GM20431 (cell line): ENCODE results near the gene RAI1.

ENCODE experiments used
- in situ Hi-C: fragments of 300-500 bp; cut with MseI, MboI; formaldehyde crosslinking; loops from one replicate; pipeline ENCODE4 v1.15.0; 2020; ENCODE audit warnings: low sequenced_read_pairs; ENCODE audit not compliant: unreplicated experiment

Gene RAI1

GRCh38 chr17:17661834-17662385, 19.3 kb upstream of the RAI1 start:
- in situ Hi-C loops: no loop called here

- in situ Hi-C loops: no loop called here
These were observed 17.8 kb upstream of the RAI1 start for GRCh38 chr17:17663160-17664063.

DNA sequence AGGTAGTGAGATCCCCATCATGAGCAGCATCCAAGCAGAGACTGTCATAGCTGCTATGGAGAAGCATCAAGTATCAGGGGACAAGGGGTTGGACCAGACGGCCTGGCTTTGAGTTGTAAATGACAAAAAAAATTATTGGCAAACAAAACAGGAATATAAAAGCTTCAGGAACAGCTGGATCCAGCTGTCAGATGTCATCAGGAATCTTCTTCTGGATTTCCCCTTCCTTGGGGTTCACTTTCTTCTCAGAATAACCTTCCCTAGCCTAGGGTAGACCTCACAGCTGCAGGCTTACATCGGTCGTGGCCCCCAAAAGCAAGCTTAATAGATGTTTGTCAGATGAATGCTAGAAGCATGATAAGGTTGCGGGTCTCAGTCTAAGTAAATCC, 17.2 kb upstream of the RAI1 start:
- in situ Hi-C loops: no loop called here

DNA sequence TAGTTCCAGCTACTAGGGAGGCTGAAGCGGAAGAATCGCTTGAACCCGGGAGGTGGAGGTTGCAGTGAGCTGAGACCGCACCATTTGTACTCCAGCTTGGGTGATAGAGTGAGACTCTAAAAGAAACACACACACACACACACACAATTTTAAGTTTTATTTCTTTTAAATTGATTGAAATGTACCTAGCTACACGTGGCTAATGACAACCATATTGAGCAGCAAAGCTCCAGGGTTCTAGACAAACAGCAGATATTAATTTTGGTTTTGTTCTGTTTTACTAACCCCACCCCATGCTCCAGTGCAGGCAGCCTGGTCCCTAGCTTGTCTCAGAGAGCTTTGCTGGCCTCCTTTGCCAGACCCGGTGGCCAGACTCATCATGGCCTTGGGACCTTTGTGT, 16.0 kb upstream of the RAI1 start:
- in situ Hi-C loops: no loop called here

DNA sequence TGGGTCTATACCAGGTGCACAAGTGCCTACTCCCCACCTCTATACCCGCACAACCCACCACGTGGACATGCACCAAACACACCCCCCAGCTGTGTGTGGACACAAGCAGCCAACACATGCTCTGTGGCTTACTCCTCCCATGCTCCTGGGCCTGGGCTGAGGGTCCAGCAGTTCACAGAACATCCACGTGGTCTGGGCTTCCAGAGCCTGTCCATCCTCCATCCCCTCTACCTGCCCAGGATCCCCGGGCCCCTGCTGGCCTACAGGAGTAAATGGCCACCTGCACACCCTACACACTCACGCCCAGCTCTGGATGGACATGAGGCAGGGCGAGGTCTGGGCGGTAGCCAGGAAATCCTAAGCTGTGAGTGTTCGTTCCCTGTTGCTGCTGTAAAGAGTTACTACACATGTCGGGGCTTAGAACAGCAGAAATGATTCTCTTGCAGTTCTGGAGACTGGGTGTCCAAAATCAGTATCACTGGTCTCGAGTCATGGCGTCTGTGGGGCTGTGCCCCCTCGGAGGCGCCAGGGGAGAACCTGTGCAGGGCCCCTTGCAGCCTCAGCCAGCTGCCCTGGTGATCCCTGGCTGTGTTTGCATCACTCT, 15.0 kb upstream of the RAI1 start:
- in situ Hi-C loops: no loop called here

DNA sequence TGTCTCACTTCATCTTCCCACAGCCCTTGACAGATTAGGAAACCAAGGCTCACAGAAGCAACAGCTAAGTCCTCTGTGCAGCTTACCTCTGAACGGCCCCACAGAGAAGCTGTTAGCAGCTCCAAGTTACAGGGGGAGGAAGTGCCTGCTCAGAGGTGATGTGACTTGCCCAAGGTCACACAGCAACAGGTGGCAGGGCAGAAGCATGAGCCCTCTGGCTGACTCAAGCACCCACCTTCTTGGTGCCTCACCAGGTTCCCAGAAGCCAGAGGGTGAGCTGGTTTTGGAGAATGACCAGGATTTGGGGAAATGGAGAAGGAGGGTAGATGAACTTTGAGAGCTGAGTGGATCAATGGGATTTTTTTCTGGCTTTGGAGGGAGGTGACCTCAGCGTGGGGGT, 14.0 kb upstream of the RAI1 start:
- in situ Hi-C loops: no loop called here

GRCh38 chr17:17667947-17668346, 13.3 kb upstream of the RAI1 start:
- in situ Hi-C loops: no loop called here

DNA sequence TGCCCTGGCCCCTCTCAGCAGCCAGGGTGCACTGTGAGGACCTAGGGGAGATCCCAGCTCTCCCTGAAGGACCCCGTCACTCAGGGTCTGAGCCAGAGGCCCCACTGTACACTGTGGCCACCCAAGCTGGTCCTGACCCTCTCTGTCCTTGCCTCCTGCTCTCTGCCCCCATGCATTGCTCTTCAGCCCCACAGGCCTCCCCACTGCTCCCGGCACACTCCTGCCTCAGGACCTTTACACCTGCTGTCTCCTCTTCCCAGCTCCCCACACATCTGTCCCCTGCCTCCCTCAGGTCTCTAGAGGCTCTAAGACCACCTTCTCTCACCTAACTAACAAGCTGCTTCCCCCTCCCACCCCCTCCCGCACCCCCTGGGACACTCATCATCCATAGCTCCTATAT, 12.9 kb upstream of the RAI1 start:
- in situ Hi-C loops: no loop called here

DNA sequence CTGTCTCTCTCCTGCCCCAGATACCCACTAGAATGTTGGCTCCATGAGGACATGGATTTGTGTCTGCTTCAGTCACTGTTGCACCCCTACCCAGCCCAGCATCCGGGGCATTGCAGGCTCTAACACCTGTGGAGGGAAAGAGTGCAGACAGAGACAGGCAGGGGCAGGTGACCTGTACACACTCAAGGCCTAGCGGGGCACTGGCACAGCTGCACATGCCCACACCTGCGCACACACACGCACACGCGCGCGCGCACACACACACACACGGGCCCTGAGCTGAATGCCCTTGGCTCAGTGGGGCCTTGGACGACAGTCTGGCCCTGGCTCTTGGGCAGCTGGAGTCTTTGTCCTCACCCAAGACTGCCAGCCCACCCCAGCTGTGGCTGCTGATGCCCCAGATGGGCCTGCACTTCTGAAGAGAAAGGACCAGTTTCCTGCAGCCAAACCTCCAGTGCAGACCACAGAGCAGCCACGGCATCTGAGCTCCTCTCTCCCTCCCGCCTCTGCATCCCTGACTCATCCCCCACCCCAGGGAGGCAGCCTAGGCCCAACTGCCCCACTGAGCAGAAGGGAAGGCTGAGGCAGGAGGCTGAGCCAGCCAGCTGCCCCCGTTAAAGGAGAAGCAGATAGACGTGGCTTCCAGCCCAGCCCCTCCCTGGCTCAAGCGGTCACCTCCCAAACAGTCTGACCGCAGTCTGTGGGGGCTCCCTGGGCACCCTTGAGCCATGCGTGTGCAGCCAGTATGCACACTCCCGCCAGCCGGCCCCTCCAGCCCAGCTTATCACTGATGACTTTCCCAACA, 12.3 kb upstream of the RAI1 start:
- in situ Hi-C loops: no loop called here

DNA sequence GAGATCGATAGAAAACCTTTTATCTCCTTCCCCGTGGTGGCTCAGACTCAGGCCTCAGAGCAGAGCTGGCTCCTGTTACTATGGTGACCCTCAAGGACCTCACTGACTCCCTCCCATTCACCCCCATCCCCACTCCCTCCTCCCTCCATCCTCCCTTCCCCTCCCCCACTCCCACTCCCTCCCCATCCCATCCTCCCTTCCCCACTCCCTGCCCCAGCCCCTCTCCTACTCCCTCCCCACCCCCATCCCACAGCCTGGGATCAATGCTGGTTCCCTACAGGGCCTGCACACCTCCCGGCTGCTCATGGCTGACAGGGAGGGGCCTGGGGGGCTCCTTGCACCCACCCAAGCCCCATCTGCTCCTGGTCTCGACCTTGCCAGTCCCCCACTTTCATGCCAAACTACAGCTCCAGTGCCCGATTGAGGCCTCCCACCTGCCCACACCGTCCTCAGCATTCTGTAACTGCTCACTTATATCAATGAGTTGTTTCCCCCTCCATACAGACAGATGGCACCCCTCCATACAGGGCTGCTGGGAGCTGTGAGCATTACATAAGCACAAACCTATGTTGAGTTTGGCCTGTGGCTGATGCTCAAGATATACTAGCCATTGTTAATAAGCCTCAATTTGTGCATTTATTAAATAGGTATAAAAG, 11.6 kb upstream of the RAI1 start:
- in situ Hi-C loops: loop anchor here (10.0 kb wide), 1 partner anchor 185 kb away; no protein-coding TSS in a partner anchor

DNA sequence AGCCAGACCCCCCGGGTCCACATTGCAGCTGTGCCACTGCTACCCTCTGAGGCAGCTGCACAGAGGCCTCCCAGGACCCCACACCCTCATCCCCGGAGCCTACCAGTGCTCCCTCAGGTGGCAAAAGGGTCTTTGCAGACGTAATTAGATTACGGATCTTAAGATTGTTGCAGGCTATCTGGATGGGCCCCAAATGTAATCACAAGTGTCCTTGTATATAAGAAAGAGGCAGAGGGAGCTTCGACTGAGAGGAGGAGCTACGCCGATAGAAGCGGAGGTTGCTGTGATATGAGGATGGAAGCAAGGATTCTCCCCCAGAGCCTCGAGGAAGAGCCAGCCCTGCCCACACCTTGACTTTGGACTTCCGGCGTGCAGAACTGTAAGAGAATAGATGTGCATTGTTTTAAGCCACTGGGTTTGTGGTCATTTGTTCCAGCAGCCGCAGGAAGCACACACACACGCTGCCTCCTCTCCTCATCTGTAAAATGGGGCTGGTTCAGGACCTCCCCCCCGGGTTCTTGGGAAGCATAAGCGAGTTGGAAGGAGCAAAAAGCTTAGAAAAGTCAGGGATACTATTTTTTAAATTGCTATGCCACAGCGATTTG, 10.5 kb upstream of the RAI1 start:
- in situ Hi-C loops: loop anchor here (10.0 kb wide), 1 partner anchor 184 kb away; no protein-coding TSS in a partner anchor

DNA sequence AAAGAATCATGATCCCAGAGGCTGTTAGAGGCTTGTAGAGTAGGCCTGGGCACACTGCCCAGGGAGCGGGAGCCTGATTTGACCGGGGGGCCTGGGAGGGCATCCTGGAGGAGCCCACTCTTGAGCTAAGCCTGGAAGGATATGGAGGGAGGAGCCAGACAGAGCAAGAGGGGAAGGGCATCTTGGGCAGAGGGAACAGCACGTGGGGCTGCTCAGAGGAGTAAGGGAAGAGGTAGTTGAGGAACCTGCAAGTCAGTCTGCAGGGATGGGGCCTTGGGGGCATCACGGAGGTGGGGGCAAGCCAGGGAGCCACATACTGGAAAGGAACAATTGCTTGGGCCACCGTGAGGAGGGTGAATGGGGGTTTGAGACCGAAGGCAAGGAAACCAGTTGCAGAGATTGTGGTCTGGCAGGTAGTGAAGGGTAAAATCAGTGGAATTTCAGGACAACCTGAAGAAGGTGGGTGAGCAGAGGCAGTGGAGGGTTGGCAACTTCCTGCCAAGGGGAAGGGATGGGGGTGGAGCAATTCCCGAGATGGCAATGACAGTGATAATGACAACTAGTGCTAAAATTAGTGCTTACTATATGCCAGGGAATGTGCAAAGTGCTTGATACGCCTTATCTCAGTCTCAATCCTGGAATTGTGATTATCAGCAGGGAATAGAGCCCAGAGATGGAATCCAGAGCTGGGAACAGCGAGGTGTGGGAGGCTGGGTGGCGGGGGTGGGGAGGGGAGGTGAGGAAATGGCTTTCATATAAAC, 9.7 kb upstream of the RAI1 start:
- in situ Hi-C loops: loop anchor here (10.0 kb wide), 1 partner anchor 183 kb away; no protein-coding TSS in a partner anchor

DNA sequence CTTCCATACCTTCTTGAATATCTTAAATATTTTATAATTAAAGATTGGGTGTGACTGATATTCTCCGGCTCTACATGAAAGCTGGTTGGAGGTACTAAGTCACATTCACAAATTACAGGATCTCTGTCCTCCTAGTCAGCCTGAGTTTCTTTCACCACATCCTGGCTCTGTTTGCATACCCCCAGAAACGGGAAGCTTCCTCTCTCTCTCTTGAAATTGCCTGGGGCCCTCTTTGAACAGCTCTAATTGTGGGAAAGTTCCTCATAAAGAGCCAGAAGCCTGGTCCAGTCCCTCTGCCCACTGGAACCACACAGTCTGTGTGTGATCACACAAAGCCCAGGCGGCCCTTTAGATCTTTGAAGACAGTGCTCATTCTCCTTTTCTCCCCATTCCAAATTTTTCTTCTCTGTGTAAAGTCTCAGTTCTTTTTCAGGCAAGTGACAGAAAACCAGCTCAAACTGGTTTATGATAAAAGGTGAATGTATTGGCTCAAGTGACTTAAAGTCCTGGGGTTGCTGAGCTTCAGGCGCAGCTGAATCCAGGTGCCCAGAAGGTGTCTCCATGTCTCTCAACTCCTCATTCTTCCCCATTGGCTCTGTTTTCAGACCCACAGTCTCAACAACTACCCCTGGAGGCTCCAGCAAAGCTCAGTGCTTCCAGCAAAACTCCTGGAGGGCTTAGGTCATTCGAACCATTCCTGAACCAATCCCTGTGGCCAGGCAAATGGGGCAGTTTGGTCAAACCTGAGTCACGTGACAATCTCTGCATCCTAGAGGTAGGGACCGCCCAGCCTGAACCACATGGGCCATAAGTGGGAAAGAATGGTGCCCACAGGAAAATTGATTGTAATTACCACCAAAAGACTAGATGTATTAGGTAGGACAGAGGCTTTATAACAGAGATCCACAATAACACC, 8.5 kb upstream of the RAI1 start:
- in situ Hi-C loops: loop anchor here (10.0 kb wide), 1 partner anchor 182 kb away; no protein-coding TSS in a partner anchor

GRCh38 chr17:17675416-17675815, 5.8 kb upstream of the RAI1 start:
- in situ Hi-C loops: loop anchor here (10.0 to 25.0 kb wide), 2 partner anchors 179 to 362 kb away; partner anchors contain the start of genes ATPAF2 and GID4

DNA sequence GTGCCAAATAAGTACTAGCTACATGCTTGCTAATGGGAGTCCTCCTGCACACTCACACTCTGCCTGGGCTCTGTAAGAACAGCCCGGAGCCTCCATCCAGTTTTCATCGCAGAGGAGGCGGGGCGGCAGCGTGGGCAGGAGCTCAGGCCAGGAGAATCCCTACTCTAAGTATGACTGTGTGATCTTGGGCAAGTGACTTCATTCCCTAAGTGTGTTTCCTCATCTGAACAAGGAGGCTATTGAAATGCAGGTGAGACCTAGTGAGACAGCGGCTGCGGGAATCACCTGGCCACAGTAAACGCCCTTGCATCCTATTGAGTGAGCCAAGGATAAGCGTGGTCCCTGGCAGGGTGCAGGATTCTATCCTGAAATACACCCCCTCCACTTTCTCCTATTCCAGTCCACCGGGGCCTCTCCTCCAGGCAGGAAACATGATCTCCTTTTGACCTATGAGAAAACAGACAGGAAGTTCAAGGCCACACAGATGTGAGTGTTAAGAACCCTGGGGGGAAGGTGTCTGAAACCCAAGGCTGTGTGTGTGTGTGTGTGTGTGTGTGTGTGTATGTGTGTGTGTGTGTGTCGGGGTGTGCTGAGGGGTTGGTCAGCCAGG, 5.2 kb upstream of the RAI1 start:
- in situ Hi-C loops: loop anchor here (10.0 to 25.0 kb wide), 2 partner anchors 179 to 361 kb away; partner anchors contain the start of genes ATPAF2 and GID4

DNA sequence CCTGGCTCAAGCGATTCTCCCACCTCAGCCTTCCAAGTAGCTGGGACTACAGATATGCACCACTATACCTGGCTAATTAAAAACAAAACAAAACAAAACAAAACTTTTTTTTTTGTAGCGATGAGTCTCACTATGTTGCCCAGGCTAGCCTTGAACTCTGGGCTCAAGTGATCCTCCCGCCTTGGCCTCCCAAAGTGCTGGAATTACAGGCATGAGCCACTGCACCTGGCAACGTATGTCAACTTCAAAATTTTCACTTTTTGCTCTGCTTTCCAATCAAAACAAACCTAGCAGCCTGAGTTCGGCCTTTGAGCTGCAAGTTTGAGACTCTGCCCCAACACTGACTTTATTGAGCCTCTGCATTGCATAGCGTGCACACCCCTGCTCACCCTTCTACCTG, 4.5 kb upstream of the RAI1 start:
- in situ Hi-C loops: loop anchor here (10.0 to 25.0 kb wide), 2 partner anchors 178 to 361 kb away; partner anchors contain the start of genes ATPAF2 and GID4
